NCI-H1092 (cell line): Measurements from ENCODE around the gene ALDH3B2.
"Not testable (repeated sequence)": the region's sequence is repeated elsewhere in the genome, so short reads cannot be mapped to it uniquely, and the experiment has no call there.

ENCODE experiments used
- DNase-seq: peaks from one replicate; lab custom pipeline; 2025; lab: John Stamatoyannopoulos, UW

ALDH3B2 gene

GRCh38 chr11:67685641-67686332 is 11.4 kb upstream of the ALDH3B2 start:
- DNase-seq = not testable (repeated sequence)

GRCh38 chr11:67682126-67683034 is 8.0 kb upstream of the ALDH3B2 start:
- DNase-seq = not testable (repeated sequence)

- DNase-seq = no peak
Measured at GRCh38 chr11:67680696-67681470, 6.5 kb upstream of the ALDH3B2 start.

- DNase-seq = no peak
Measured at GRCh38 chr11:67675058-67675747, 780 bp upstream of the ALDH3B2 start.

GRCh38 chr11:67673902-67674301 is 521 bp downstream of the ALDH3B2 start:
- no peak for DNase-seq

- DNase-seq = no peak
Measured at GRCh38 chr11:67673358-67673757, 1.1 kb downstream of the ALDH3B2 start.

GRCh38 chr11:67671211-67671520 is 3.3 kb downstream of the ALDH3B2 start:
- DNase-seq = no peak

GRCh38 chr11:67670316-67671210 is 3.9 kb downstream of the ALDH3B2 start:
- no peak for DNase-seq

GRCh38 chr11:67668192-67668551 is 6.3 kb downstream of the ALDH3B2 start:
- DNase-seq = no peak

- no peak for DNase-seq
Measured at GRCh38 chr11:67667490-67668191, 6.8 kb downstream of the ALDH3B2 start.

GRCh38 chr11:67666676-67667489 is 7.5 kb downstream of the ALDH3B2 start:
- no peak for DNase-seq

- DNase-seq = no peak
Measured at GRCh38 chr11:67666303-67666645, 8.1 kb downstream of the ALDH3B2 start.

GRCh38 chr11:67665541-67666302 is 8.7 kb downstream of the ALDH3B2 start:
- DNase-seq = no peak

- no peak for DNase-seq
Measured at GRCh38 chr11:67664696-67665540, 9.5 kb downstream of the ALDH3B2 start.

- no peak for DNase-seq
Measured at GRCh38 chr11:67664213-67664585, 10.2 kb downstream of the ALDH3B2 start.

- no peak for DNase-seq
Measured at GRCh38 chr11:67663532-67664212, 10.8 kb downstream of the ALDH3B2 start.

GRCh38 chr11:67662835-67663531 is 11.4 kb downstream of the ALDH3B2 start:
- no peak for DNase-seq
